SK-N-SH (cell line): ENCODE results near the gene EPYC. TPM values are rescaled to one million over a fixed set of nuclear protein-coding genes. Genes with fewer than 3 reads are reported as not detected.

ENCODE experiments used
- CTCF ChIA-PET: fragments of 300-600, 350-600 bp; formaldehyde crosslinking; extraction: SDS; loops from one replicate; lab custom pipeline; 2021; lab: Yijun Ruan, JAX
- POLR2A ChIA-PET: fragments of 350-600 bp; sonication (Branson Sonifier 250); formaldehyde crosslinking; extraction: SDS; loops from one replicate; lab custom pipeline; 2020; ENCODE audit warnings: antibody characterized with exemption, inconsistent platforms; lab: Yijun Ruan, JAX
- DNase-seq: peaks from one replicate; pipeline ENCODE4 v3.0.0; 2012
- H2AFZ ChIP-seq: fragments of 200-600 bp; sonication (generic); 2 replicates; pipeline ENCODE4 v1.8.1; 2016; ENCODE audit warnings: antibody characterized with exemption, mild to moderate bottlenecking, low read depth
- H3F3A ChIP-seq: fragments of 200-600 bp; sonication (generic); replicated peaks from 2 replicates; pipeline ENCODE3; 2016; ENCODE audit warnings: antibody characterized with exemption, mild to moderate bottlenecking; ENCODE audit not compliant: insufficient read depth
- H3K27ac ChIP-seq, 2 experiments: fragments of 200-500 bp in 1 of 2; fragments of 200-600 bp in 1 of 2; sonication (Bioruptor generic) in 1 of 2; sonication (generic), shearing (Covaris generic) in 1 of 2; 2 replicates each; pipeline versions ENCODE4 v1.5.1 to v1.6.1; 2014 to 2016; ENCODE audit warnings: low read depth in 2 of 2, inconsistent platforms in 1 of 2, low read length in 1 of 2, mild to moderate bottlenecking in 1 of 2, mixed read lengths in 1 of 2
- H3K27me3 ChIP-seq: fragments of 200-600 bp; sonication (generic), shearing (Covaris generic); 2 replicates; pipeline ENCODE4 v1.6.1; 2016; ENCODE audit warnings: mixed run types; ENCODE audit not compliant: insufficient read depth
- H3K36me3 ChIP-seq, 2 experiments: fragments of 200-500 bp in 1 of 2; fragments of 200-600 bp in 1 of 2; sonication (Bioruptor generic) in 1 of 2; sonication (generic) in 1 of 2; replicated peaks in 1 of 2; 2 replicates each; pipeline versions ENCODE3 to v1.5.1; 2014 to 2016; ENCODE audit warnings: low read length in 1 of 2, mild to moderate bottlenecking in 1 of 2; ENCODE audit not compliant: insufficient read depth in 2 of 2, control insufficient read depth in 1 of 2
- H3K4me1 ChIP-seq, 2 experiments: fragments of 200-500 bp in 1 of 2; fragments of 200-600 bp in 1 of 2; sonication (Bioruptor generic) in 1 of 2; sonication (generic), shearing (Covaris generic) in 1 of 2; 2 replicates each; pipeline versions ENCODE4 v1.5.1 to v1.6.1; 2014 to 2016; ENCODE audit warnings: low read depth in 1 of 2, low read length in 1 of 2, mixed run types in 1 of 2; ENCODE audit not compliant: insufficient read depth in 2 of 2, control insufficient read depth in 1 of 2
- H3K4me2 ChIP-seq: fragments of 200-600 bp; sonication (generic), shearing (Covaris generic); 2 replicates; pipeline ENCODE4 v1.6.1; 2017; ENCODE audit warnings: mixed run types
- H3K4me3 ChIP-seq, 2 experiments: fragments of 200-500 bp in 1 of 2; fragments of 200-600 bp in 1 of 2; sonication (Bioruptor generic) in 1 of 2; sonication (generic), shearing (Covaris generic) in 1 of 2; 2 replicates each; pipeline versions ENCODE4 v1.5.1 to v1.8.1; 2014 to 2016; ENCODE audit warnings: low read depth in 2 of 2, inconsistent platforms in 1 of 2, low read length in 1 of 2, mild to moderate bottlenecking in 1 of 2, mixed read lengths in 1 of 2, moderate library complexity in 1 of 2
- H3K79me2 ChIP-seq: fragments of 200-600 bp; sonication (generic); 2 replicates; pipeline ENCODE4 v1.8.1; 2017; ENCODE audit warnings: mild to moderate bottlenecking; ENCODE audit not compliant: insufficient read depth
- H3K9ac ChIP-seq: fragments of 200-600 bp; sonication (generic); 2 replicates; pipeline ENCODE4 v1.6.1; 2017; ENCODE audit warnings: mixed run types
- H3K9me2 ChIP-seq: fragments of 200-600 bp; sonication (generic); 2 replicates; pipeline ENCODE4 v1.6.1; 2017; ENCODE audit warnings: mixed run types
- H3K9me3 ChIP-seq: fragments of 200-600 bp; sonication (generic); 2 replicates; pipeline ENCODE4 v1.6.1; 2017; ENCODE audit warnings: mixed run types, mild to moderate bottlenecking, moderate library complexity
- H4K20me1 ChIP-seq: fragments of 200-600 bp; sonication (generic); 2 replicates; pipeline ENCODE4 v1.6.1; 2017; ENCODE audit warnings: mild to moderate bottlenecking, mixed run types; ENCODE audit not compliant: insufficient read depth
- CHD2 ChIP-seq: fragments of 150-350 bp; IDR thresholded peaks from 2 replicates; pipeline ENCODE4 v1.6.1; 2018; ENCODE audit warnings: low read length; ENCODE audit not compliant: partially characterized antibody
- EZH2phosphoT487 ChIP-seq: fragments of 200-600 bp; sonication (generic); IDR thresholded peaks from 2 replicates; pipeline ENCODE4 v1.6.1; 2017; ENCODE audit warnings: low read depth, mixed run types, mild to moderate bottlenecking, antibody characterized with exemption, moderate library complexity, borderline replicate concordance
- FOSL2 ChIP-seq: IDR thresholded peaks from 2 replicates; pipeline ENCODE4 v1.4.0; 2012; ENCODE audit warnings: low read depth, mild to moderate bottlenecking, moderate library complexity, borderline replicate concordance
- FOXJ3 ChIP-seq: sonication (generic); formaldehyde crosslinking; IDR thresholded peaks from 2 replicates; pipeline ENCODE4 v1.5.1; 2020; ENCODE audit warnings: mild to moderate bottlenecking, missing genetic modification reagents
- GABPA ChIP-seq: IDR thresholded peaks from 2 replicates; pipeline ENCODE4 v1.4.0; 2012; ENCODE audit warnings: low read depth, mild to moderate bottlenecking
- MAX ChIP-seq: IDR thresholded peaks from 2 replicates; pipeline ENCODE4 v1.4.0; 2012; ENCODE audit warnings: low read depth
- MEF2A ChIP-seq: IDR thresholded peaks from 2 replicates; pipeline ENCODE4 v1.4.0; 2012; ENCODE audit warnings: low read depth, borderline replicate concordance
- MXI1 ChIP-seq: IDR thresholded peaks from 2 replicates; pipeline ENCODE4 v1.6.1; 2012; ENCODE audit warnings: mild to moderate bottlenecking, low read depth, low read length, improper control_type of control experiment
- NFIC ChIP-seq: IDR thresholded peaks from 2 replicates; pipeline ENCODE4 v1.4.0; 2012; ENCODE audit warnings: borderline replicate concordance
- NRF1 ChIP-seq: IDR thresholded peaks from 2 replicates; pipeline ENCODE4 v1.6.1; 2012; ENCODE audit warnings: low read depth, mild to moderate bottlenecking, low read length
- RCOR1 ChIP-seq: fragments of 150-350 bp; IDR thresholded peaks from 2 replicates; pipeline ENCODE4 v1.6.1; 2017; ENCODE audit warnings: antibody characterized with exemption, low read length
- RXRA ChIP-seq: IDR thresholded peaks from 2 replicates; pipeline ENCODE4 v1.4.0; 2012; ENCODE audit warnings: low read depth, mild to moderate bottlenecking, borderline replicate concordance
- SIN3A ChIP-seq: IDR thresholded peaks from 2 replicates; pipeline ENCODE4 v1.6.1; 2012; ENCODE audit warnings: low read depth, mild to moderate bottlenecking, low read length, moderate library complexity, borderline replicate concordance
- TAF1 ChIP-seq: IDR thresholded peaks from 2 replicates; pipeline ENCODE4 v1.6.1; 2012; ENCODE audit warnings: low read depth, mild to moderate bottlenecking, low read length, moderate library complexity, borderline replicate concordance
- TCF12 ChIP-seq: IDR thresholded peaks from 2 replicates; pipeline ENCODE4 v1.4.0; 2012
- YY1 ChIP-seq: IDR thresholded peaks from 2 replicates; pipeline ENCODE4 v1.4.0; 2012; ENCODE audit warnings: low read depth, mild to moderate bottlenecking
- ZBTB33 ChIP-seq: IDR thresholded peaks from 2 replicates; pipeline ENCODE4 v1.4.0; 2012; ENCODE audit warnings: low read depth, borderline replicate concordance
- WGBS: methylation state at CpG from one replicate; pipeline ENCODE4 v1.1.6; 2017; ENCODE audit warnings: low lambda C conversion rate; 5-methylcytosine and 5-hydroxymethylcytosine counted together
- polyA plus RNA-seq, 3 experiments: library from polyadenylated mRNA; depleted of rRNA; stranded (reverse); fragments of >200 nt; gene quantifications; 2 replicates each; pipeline ENCODE4 v1.2.3, GENCODE V29; 2012
- TF ChIP-seq, protein P1 (sequence below): fragments of 200-600 bp; sonication (generic); IDR thresholded peaks from 2 replicates; pipeline ENCODE4 v1.6.1; 2017; ENCODE audit warnings: antibody characterized with exemption, mild to moderate bottlenecking, moderate library complexity
- TF ChIP-seq, protein P2 (sequence below): IDR thresholded peaks from 2 replicates; pipeline ENCODE4 v1.4.0; 2012; ENCODE audit warnings: low read depth, borderline replicate concordance

The EPYC gene
- polyA plus RNA-seq, 1 of the 3 experiments (the other 2 are of a cell fraction), result not detected

DNA sequence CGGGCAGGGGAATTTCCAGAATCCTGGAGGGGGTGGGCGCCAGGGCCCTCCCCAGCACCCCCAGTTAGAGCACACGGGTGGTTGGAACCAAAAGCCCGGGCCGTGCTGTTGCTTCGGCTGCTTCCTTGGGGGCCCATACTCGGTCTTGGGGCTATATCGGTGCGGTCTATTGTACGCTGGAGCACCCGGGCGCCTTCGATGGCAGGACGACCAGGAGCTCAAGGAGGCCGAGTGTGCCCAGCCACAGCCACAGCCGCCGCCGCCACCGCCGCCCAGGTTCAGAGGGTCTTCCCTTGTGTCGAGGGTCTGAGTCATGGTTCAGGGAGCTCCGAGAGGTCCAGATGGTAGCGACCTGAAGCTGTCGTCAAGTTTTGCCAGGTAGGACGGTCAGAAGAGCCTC is 50.3 kb downstream of the EPYC start:
- no peak overlapping the region for H3K4me3 ChIP-seq
- POLR2A ChIA-PET, result no interaction called here
- H3K27me3 ChIP-seq, result no peaks in the 10 kb centered on the region
- H4K20me1 ChIP-seq, result no peaks in the 10 kb centered on the region
- TF ChIP-seq TAF1 (no peak), TCF12 (no peak), CHD2 (no peak), FOXJ3 (CRISPR knock-in tag) (no peak), RCOR1 (no peak), GABPA (no peak), MEF2A (no peak), MXI1 (no peak), SIN3A (no peak), NRF1 (no peak), YY1 (no peak), FOSL2 (no peak), EZH2phosphoT487 (no peak), ZBTB33 (no peak), RXRA (no peak), NFIC (no peak), MAX (no peak)
- TF ChIP-seq, protein P1, sequence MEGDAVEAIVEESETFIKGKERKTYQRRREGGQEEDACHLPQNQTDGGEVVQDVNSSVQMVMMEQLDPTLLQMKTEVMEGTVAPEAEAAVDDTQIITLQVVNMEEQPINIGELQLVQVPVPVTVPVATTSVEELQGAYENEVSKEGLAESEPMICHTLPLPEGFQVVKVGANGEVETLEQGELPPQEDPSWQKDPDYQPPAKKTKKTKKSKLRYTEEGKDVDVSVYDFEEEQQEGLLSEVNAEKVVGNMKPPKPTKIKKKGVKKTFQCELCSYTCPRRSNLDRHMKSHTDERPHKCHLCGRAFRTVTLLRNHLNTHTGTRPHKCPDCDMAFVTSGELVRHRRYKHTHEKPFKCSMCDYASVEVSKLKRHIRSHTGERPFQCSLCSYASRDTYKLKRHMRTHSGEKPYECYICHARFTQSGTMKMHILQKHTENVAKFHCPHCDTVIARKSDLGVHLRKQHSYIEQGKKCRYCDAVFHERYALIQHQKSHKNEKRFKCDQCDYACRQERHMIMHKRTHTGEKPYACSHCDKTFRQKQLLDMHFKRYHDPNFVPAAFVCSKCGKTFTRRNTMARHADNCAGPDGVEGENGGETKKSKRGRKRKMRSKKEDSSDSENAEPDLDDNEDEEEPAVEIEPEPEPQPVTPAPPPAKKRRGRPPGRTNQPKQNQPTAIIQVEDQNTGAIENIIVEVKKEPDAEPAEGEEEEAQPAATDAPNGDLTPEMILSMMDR, result no peak
- TF ChIP-seq, protein P2, sequence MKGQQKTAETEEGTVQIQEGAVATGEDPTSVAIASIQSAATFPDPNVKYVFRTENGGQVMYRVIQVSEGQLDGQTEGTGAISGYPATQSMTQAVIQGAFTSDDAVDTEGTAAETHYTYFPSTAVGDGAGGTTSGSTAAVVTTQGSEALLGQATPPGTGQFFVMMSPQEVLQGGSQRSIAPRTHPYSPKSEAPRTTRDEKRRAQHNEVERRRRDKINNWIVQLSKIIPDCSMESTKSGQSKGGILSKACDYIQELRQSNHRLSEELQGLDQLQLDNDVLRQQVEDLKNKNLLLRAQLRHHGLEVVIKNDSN, result no peak
- no peak overlapping the region for H3K9ac ChIP-seq
- H3K4me1 ChIP-seq, result no peaks in the 10 kb centered on the region; a peak in 1 of 4 replicates
- no peaks in the 10 kb centered on the region for H3F3A ChIP-seq
- H3K27ac ChIP-seq, result no peak overlapping the region
- 94% methylated on average over 19 of the region's 25 CpGs for WGBS
- no peaks in the 10 kb centered on the region for H3K9me3 ChIP-seq
- no peak for DNase-seq
- H2AFZ ChIP-seq, result no peak overlapping the region
- H3K36me3 ChIP-seq, result no peaks in the 10 kb centered on the region
- CTCF ChIA-PET, result interaction anchor here (1.5 kb wide), 1 partner anchor 10 kb away, joined by 4 read pairs; no protein-coding TSS in a partner anchor
- H3K79me2 ChIP-seq, result no peaks in the 10 kb centered on the region
- H3K9me2 ChIP-seq, result no peaks in the 10 kb centered on the region
- no peak overlapping the region for H3K4me2 ChIP-seq
